ENCODE measurements around the gene SNX13. TPM values are rescaled to one million over a fixed set of nuclear protein-coding genes. Genes with fewer than 3 reads are reported as not detected.
A peak's percentile ranks its signal among the peaks of the same experiment; 100 is the strongest.

SNX13 gene
- total and polyA plus RNA-seq, 2 experiments from 2014 or later = 7.5 to 42.7 TPM

- DNase-seq (ENCODE audit: low spot score) (no peak), ATAC-seq (peak; percentile 56)
- Histone ChIP-seq H3K36me3 (ENCODE audit: insufficient read depth) (no peaks in the 10 kb centered on the region), H3K27me3 (ENCODE audit: insufficient read depth) (no peaks in the 10 kb centered on the region), H2AFZ (no peak overlapping the region), H3K4me2 (peak overlapping the region; percentile 37; the same call in 1 of the 2 replicates), H3K9me2 (ENCODE audit: insufficient read depth) (no peaks in the 10 kb centered on the region), H3K79me2 (replicated peaks; ENCODE audit: insufficient read depth) (no peaks in the 10 kb centered on the region), H3K27ac (ENCODE audit: low read depth) (no peak overlapping the region), H4K20me1 (replicated peaks; ENCODE audit: insufficient read depth) (no peaks in the 10 kb centered on the region), H3K4me3 (no peak overlapping the region), H3K4me1 (ENCODE audit: insufficient read depth) (peaks cover 18% of the 10 kb centered on the region), H3F3A (replicated peaks; ENCODE audit: low read depth) (no peaks in the 10 kb centered on the region)
- TF ChIP-seq ZNF462 (CRISPR knock-in tag; IDR thresholded peaks at IDR 0.05) = no peak
- no peak for TF ChIP-seq CREB1 (CRISPR knock-in tag; IDR thresholded peaks at IDR 0.05; ENCODE audit: low read depth)
- TF ChIP-seq NANOG (IDR thresholded peaks at IDR 0.05; ENCODE audit: borderline replicate concordance) = no peak
- TF ChIP-seq EZH2phosphoT487 (IDR thresholded peaks at IDR 0.05; ENCODE audit: unreplicated experiment) = no peak
- TF ChIP-seq, protein P1, sequence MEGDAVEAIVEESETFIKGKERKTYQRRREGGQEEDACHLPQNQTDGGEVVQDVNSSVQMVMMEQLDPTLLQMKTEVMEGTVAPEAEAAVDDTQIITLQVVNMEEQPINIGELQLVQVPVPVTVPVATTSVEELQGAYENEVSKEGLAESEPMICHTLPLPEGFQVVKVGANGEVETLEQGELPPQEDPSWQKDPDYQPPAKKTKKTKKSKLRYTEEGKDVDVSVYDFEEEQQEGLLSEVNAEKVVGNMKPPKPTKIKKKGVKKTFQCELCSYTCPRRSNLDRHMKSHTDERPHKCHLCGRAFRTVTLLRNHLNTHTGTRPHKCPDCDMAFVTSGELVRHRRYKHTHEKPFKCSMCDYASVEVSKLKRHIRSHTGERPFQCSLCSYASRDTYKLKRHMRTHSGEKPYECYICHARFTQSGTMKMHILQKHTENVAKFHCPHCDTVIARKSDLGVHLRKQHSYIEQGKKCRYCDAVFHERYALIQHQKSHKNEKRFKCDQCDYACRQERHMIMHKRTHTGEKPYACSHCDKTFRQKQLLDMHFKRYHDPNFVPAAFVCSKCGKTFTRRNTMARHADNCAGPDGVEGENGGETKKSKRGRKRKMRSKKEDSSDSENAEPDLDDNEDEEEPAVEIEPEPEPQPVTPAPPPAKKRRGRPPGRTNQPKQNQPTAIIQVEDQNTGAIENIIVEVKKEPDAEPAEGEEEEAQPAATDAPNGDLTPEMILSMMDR (conservative IDR thresholded peaks at IDR 0.05; ENCODE audit: low read depth in 2 of 2) = no peak
- TF ChIP-seq, protein P2, sequence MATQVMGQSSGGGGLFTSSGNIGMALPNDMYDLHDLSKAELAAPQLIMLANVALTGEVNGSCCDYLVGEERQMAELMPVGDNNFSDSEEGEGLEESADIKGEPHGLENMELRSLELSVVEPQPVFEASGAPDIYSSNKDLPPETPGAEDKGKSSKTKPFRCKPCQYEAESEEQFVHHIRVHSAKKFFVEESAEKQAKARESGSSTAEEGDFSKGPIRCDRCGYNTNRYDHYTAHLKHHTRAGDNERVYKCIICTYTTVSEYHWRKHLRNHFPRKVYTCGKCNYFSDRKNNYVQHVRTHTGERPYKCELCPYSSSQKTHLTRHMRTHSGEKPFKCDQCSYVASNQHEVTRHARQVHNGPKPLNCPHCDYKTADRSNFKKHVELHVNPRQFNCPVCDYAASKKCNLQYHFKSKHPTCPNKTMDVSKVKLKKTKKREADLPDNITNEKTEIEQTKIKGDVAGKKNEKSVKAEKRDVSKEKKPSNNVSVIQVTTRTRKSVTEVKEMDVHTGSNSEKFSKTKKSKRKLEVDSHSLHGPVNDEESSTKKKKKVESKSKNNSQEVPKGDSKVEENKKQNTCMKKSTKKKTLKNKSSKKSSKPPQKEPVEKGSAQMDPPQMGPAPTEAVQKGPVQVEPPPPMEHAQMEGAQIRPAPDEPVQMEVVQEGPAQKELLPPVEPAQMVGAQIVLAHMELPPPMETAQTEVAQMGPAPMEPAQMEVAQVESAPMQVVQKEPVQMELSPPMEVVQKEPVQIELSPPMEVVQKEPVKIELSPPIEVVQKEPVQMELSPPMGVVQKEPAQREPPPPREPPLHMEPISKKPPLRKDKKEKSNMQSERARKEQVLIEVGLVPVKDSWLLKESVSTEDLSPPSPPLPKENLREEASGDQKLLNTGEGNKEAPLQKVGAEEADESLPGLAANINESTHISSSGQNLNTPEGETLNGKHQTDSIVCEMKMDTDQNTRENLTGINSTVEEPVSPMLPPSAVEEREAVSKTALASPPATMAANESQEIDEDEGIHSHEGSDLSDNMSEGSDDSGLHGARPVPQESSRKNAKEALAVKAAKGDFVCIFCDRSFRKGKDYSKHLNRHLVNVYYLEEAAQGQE (IDR thresholded peaks at IDR 0.05; ENCODE audit: unreplicated experiment) = no peak
- no peak for TF ChIP-seq ETS1 (IDR thresholded peaks at IDR 0.05)
- TF ChIP-seq POLR2AphosphoS5 (IDR thresholded peaks at IDR 0.05; ENCODE audit: low read depth) = no peak
- TF ChIP-seq ZNF114 (CRISPR knock-in tag; IDR thresholded peaks at IDR 0.05) = no peak
- TF ChIP-seq ZNF331 (CRISPR knock-in tag; IDR thresholded peaks at IDR 0.05; ENCODE audit: low read depth) = no peak
- no peak overlapping the region for H3K4me3 Mint-ChIP-seq
- peaks cover 23% of the 10 kb centered on the region for H3K4me1 Mint-ChIP-seq
- H3K36me3 Mint-ChIP-seq (ENCODE audit: low read depth) = no peaks in the 10 kb centered on the region
- no peaks in the 10 kb centered on the region for H3K9me3 Mint-ChIP-seq
- H3K27me3 Mint-ChIP-seq (ENCODE audit: insufficient read depth, low read depth, poor library complexity) = no peaks in the 10 kb centered on the region
- no peak overlapping the region for H3K27ac Mint-ChIP-seq
These were observed 167.6 kb downstream of the SNX13 start for GRCh38 chr7:17772581-17773288.

Measured in GM23338 (cell line).